Neural progenitor cell (in vitro differentiated cells): Measurements from ENCODE around the gene NDUFA3.

Experiments used
- CTCF ChIP-seq: fragments of 200-600 bp; sonication (generic); IDR thresholded peaks from 2 replicates; pipeline ENCODE4 v1.5.1; 2017; ENCODE audit warnings: antibody characterized with exemption, mild to moderate bottlenecking
- EZH2 ChIP-seq: fragments of 200-600 bp; sonication (generic); IDR thresholded peaks from 2 replicates; pipeline ENCODE4 v1.6.1; 2017; ENCODE audit warnings: antibody characterized with exemption, mild to moderate bottlenecking, moderate library complexity
- EZH2phosphoT487 ChIP-seq: fragments of 200-600 bp; sonication (generic); IDR thresholded peaks from 2 replicates; pipeline ENCODE4 v1.6.1; 2017; ENCODE audit warnings: antibody characterized with exemption

DNA sequence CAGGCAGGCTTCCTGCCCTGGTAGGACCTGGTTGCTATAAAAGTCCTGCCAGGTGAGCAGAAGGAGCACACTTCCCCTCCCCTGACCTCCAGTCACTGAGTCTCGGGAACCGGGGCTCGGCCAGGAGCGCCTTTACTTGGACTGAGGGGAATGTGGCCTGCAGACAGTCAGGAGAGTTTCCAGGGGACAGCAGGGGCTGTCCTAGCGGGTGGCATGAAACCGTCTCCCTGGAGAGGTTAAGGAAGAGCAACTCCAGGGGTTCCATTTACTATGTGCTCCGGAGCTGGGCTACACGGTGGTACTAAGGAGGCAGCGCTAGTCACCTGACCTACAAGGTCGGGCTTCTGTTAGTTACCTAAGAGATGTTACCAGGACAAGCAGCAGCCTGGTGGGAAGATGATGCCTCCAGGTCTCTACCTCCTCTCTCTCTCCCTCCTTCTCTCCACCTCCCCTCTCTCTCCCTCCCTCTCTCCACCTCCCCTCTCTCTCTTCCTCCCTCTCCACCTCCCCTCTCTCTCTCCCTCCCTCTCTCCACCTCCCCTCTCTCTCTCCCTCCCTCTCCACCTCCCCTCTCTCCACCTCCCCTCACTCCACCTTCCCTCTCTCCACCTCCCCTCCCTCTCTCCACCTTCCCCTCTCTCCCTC, 30.8 kb downstream of the NDUFA3 start:
- no peak for TF ChIP-seq CTCF
- no peak for TF ChIP-seq EZH2
- TF ChIP-seq EZH2phosphoT487: no peak
